ENCODE results near the gene TPPP2.

- no peak for TF ChIP-seq TAF1 (IDR thresholded peaks at IDR 0.05; ENCODE audit: borderline replicate concordance, low read depth, low read length)
- no peak for TF ChIP-seq POLR2AphosphoS5 (IDR thresholded peaks at IDR 0.05; ENCODE audit: low read depth, low read length)
- TF ChIP-seq CTCF (IDR thresholded peaks at IDR 0.05), result no peak
- TF ChIP-seq SMC3 (IDR thresholded peaks at IDR 0.05; ENCODE audit: low read depth, low read length), result no peak
- TF ChIP-seq SIN3A (IDR thresholded peaks at IDR 0.05; ENCODE audit: borderline replicate concordance, low read depth, low read length), result no peak
- no peak for TF ChIP-seq PBX3 (IDR thresholded peaks at IDR 0.05)
Observed at GRCh38 chr14:21011136-21011535, 18.9 kb upstream of the TPPP2 start.
